ENCODE measurements around the gene TRAM2.

DNA sequence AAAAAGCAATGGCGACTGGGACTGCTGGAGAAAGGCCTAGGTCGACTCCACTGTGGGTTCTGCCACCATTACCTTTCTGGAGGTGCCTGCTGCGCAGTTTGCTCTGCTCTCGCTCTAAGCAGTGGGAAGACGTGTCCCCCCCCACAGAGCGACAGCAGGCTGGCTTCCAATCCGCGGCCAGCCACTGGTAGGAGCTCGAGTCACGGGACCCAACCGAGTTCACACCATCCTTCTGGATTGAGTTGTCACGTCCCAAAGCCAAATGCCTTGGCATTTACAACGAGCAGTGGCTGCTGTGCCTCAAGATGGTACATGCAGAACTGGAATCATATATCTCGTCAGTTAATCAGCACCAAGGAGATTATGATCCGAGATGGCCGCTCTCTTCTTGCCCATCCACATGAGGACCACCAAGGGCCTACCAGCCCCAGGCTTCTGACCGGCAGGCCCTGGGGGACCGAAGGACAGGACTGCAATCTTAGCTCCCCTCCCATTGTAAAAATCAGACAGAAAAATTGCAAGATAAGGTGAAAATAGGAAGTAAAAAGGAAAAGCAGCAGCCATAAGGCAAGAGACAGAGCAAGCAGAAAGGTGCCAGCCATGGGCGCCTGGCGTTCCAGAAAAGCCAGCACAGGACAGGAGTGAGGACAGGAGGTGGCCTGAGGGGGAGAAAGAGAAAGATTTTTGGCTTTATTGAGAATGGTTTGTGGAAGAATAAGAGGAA is 74.4 kb downstream of the TRAM2 start:
- TF ChIP-seq CTCF (IDR thresholded peaks at IDR 0.05 in 2 of 3, conservative IDR thresholded peaks at IDR 0.05 in 1 of 3; ENCODE audit: borderline replicate concordance in 1 of 3, insufficient read depth in 1 of 3, low read depth in 2 of 3, low read length in 2 of 3) (no peak), EGR1 (IDR thresholded peaks at IDR 0.05; ENCODE audit: low read depth) (no peak), FOSL1 (IDR thresholded peaks at IDR 0.05; ENCODE audit: low read depth) (no peak), POLR2AphosphoS5 (IDR thresholded peaks at IDR 0.05; ENCODE audit: low read depth, low read length) (no peak), SP1 (IDR thresholded peaks at IDR 0.05; ENCODE audit: low read depth) (no peak)
